ENCODE data around the gene DDO. TPM values are rescaled to one million over a fixed set of nuclear protein-coding genes. Genes with fewer than 3 reads are reported as not detected.

DDO gene
- total RNA-seq, 2 experiments from 2014 or later = not detected

- Histone ChIP-seq H3K36me3 (ENCODE audit: insufficient read depth, low read length) (no peaks in the 10 kb centered on the region), H3K27me3 (ENCODE audit: control insufficient read depth in 1 of 2, insufficient read depth in 2 of 2, low read length in 2 of 2) (no peaks in the 10 kb centered on the region), H3K4me1 (ENCODE audit: insufficient read depth, low read length) (peaks cover 5% of the 10 kb centered on the region), H3K9me3 (ENCODE audit: control insufficient read depth in 1 of 2, insufficient read depth in 1 of 2, low read length in 2 of 2) (no peaks in the 10 kb centered on the region), H3K27ac (ENCODE audit: low read depth in 1 of 2, low read length in 2 of 2) (no peak overlapping the region), H3K4me3 (ENCODE audit: low read length) (no peak overlapping the region)
- H3K36me3 Mint-ChIP-seq (ENCODE audit: low read depth) = no peaks in the 10 kb centered on the region
- no peak overlapping the region for H3K4me3 Mint-ChIP-seq
- POLR2A ChIA-PET = interaction anchor here (1.1 to 2.8 kb wide), 6 partner anchors 24 to 1008 kb away, joined by 3 to 14 read pairs (median 10); partner anchors contain the start of genes AK9, CD164, CDC40 and FIG4
- peaks cover 27% of the 10 kb centered on the region for H3K4me1 Mint-ChIP-seq (ENCODE audit: low read depth)
- ATAC-seq (ENCODE audit: poor library complexity) (peak; percentile 23), DNase-seq (no peak)
- CTCF ChIA-PET = interaction anchor here (0.5 to 3.4 kb wide), 3 partner anchors 685 to 1225 kb away, joined by 3 to 17 read pairs (median 4); no protein-coding TSS in a partner anchor
- TF ChIP-seq CTCF (IDR thresholded peaks at IDR 0.05) = no peak
- no peaks in the 10 kb centered on the region for H3K9me3 Mint-ChIP-seq
- peak overlapping the region; percentile 75 for H3K27ac Mint-ChIP-seq
- intact Hi-C loops (cut with DNase I, micrococcal nuclease) = loop anchor here (2.0 to 10.0 kb wide), 6 partner anchors 211 to 1848 kb away; partner anchors contain the start of gene WASF1 (in 1 of the 2)
- no peaks in the 10 kb centered on the region for H3K27me3 Mint-ChIP-seq
Observed at GRCh38 chr6:110389689-110390382, 25.5 kb downstream of the DDO start.

- TF ChIP-seq CTCF (IDR thresholded peaks at IDR 0.05) = no peak
- intact Hi-C loops (cut with DNase I, micrococcal nuclease) = loop anchor here in 1 of 2 experiments (2.0 to 10.0 kb wide), 2 partner anchors 683 to 1203 kb away; no protein-coding TSS in a partner anchor
- Histone ChIP-seq H3K4me3 (ENCODE audit: low read length) (no peak overlapping the region), H3K36me3 (ENCODE audit: insufficient read depth, low read length) (no peaks in the 10 kb centered on the region), H3K27ac (ENCODE audit: low read depth in 1 of 2, low read length in 2 of 2) (no peak overlapping the region), H3K4me1 (ENCODE audit: insufficient read depth, low read length) (peaks cover 5% of the 10 kb centered on the region), H3K27me3 (ENCODE audit: control insufficient read depth in 1 of 2, insufficient read depth in 2 of 2, low read length in 2 of 2) (no peaks in the 10 kb centered on the region), H3K9me3 (ENCODE audit: control insufficient read depth in 1 of 2, insufficient read depth in 1 of 2, low read length in 2 of 2) (no peaks in the 10 kb centered on the region)
- CTCF ChIA-PET = no interaction called here
- Mint-ChIP-seq H3K9me3 (no peaks in the 10 kb centered on the region), H3K36me3 (ENCODE audit: low read depth) (no peaks in the 10 kb centered on the region), H3K4me3 (no peak overlapping the region), H3K4me1 (ENCODE audit: low read depth) (peaks cover 27% of the 10 kb centered on the region), H3K27ac (no peak overlapping the region), H3K27me3 (no peaks in the 10 kb centered on the region)
- ATAC-seq (ENCODE audit: poor library complexity) (no peak), DNase-seq (no peak)
- POLR2A ChIA-PET = no interaction called here
Observed at GRCh38 chr6:110387986-110388385, 27.4 kb downstream of the DDO start.

- Histone ChIP-seq H3K27me3 (ENCODE audit: control insufficient read depth in 1 of 2, insufficient read depth in 2 of 2, low read length in 2 of 2) (no peaks in the 10 kb centered on the region), H3K27ac (ENCODE audit: low read depth in 1 of 2, low read length in 2 of 2) (no peak overlapping the region), H3K4me1 (ENCODE audit: insufficient read depth, low read length) (peaks cover 5% of the 10 kb centered on the region), H3K36me3 (ENCODE audit: insufficient read depth, low read length) (no peaks in the 10 kb centered on the region), H3K9me3 (ENCODE audit: control insufficient read depth in 1 of 2, insufficient read depth in 1 of 2, low read length in 2 of 2) (no peaks in the 10 kb centered on the region), H3K4me3 (ENCODE audit: low read length) (no peak overlapping the region)
- H3K36me3 Mint-ChIP-seq (ENCODE audit: low read depth) = no peaks in the 10 kb centered on the region
- H3K27me3 Mint-ChIP-seq = no peaks in the 10 kb centered on the region
- H3K4me1 Mint-ChIP-seq (ENCODE audit: low read depth) = peaks cover 21% of the 10 kb centered on the region
- TF ChIP-seq CTCF (IDR thresholded peaks at IDR 0.05) = no peak
- no peak overlapping the region for H3K27ac Mint-ChIP-seq
- POLR2A ChIA-PET = no interaction called here
- DNase-seq (no peak), ATAC-seq (ENCODE audit: poor library complexity) (no peak)
- CTCF ChIA-PET = no interaction called here
- intact Hi-C loops (cut with DNase I, micrococcal nuclease) = loop anchor here in 1 of 2 experiments (10.0 kb wide), 1 partner anchor 1201 kb away; no protein-coding TSS in a partner anchor
- no peaks in the 10 kb centered on the region for H3K9me3 Mint-ChIP-seq
- H3K4me3 Mint-ChIP-seq = no peak overlapping the region
Observed at GRCh38 chr6:110385458-110385863, 29.9 kb downstream of the DDO start.

Measured in CD4-positive, alpha-beta T cell (primary cell).